HCT116 (cell line): Measurements from ENCODE around the gene PLEKHA5. TPM values are rescaled to one million over a fixed set of nuclear protein-coding genes. Genes with fewer than 3 reads are reported as not detected.
"Not testable (repeated sequence)": the region's sequence is repeated elsewhere in the genome, so short reads cannot be mapped to it uniquely, and the experiment has no call there.

ENCODE experiments used
- ATAC-seq: fragments of 200-7000 bp; cut with Tn5 transposase; 2 replicates; pipeline ENCODE4 v1.9.1; 2020; ENCODE audit warnings: mild to moderate bottlenecking, moderate library complexity
- BruUV-seq: library from RNA; stranded (reverse); fragments of 400-500 nt; replicated peaks from 2 replicates; lab custom pipeline; 2021; lab: Mats Ljungman, UMichigan
- CTCF ChIA-PET: fragments of 300-600 bp; sonication (Branson Sonifier 250); formaldehyde crosslinking; loops from one replicate; lab custom pipeline; 2021; ENCODE audit warnings: antibody characterized with exemption; lab: Charles Lee
- POLR2A ChIA-PET: fragments of 300-600, 350-600 bp; sonication (Branson Sonifier 250); formaldehyde crosslinking; loops from one replicate; lab custom pipeline; 2021; ENCODE audit warnings: antibody characterized with exemption; lab: Charles Lee
- RAD21 ChIA-PET, 2 experiments: fragments of 300-600 bp; sonication (Branson Sonifier 250); formaldehyde crosslinking; loops; one replicate each; lab custom pipeline; 2023; ENCODE audit warnings: low total read pairs in 2 of 2; ENCODE audit not compliant: uncharacterized antibody in 2 of 2, unreplicated experiment in 2 of 2, low non-redundant PET in 1 of 2; lab: Charles Lee
- DNase-seq: peaks from one replicate; pipeline ENCODE4 v3.0.0-alpha.2; 2010; ENCODE audit warnings: low read depth, low spot score
- H2AFZ ChIP-seq: fragments of 200-600 bp; shearing (Covaris generic), sonication (generic); 2 replicates; pipeline ENCODE4 v1.6.1; 2017; ENCODE audit warnings: low read depth, mixed run types, mixed read lengths, antibody characterized with exemption, low read length; ENCODE audit not compliant: poor library complexity, severe bottlenecking
- H3K27ac ChIP-seq: 2 replicates; pipeline ENCODE4 v1.5.1; 2012; ENCODE audit warnings: low read depth, low read length
- H3K27me3 ChIP-seq: fragments of 200-600 bp; sonication (generic); 2 replicates; pipeline ENCODE4 v1.6.1; 2016; ENCODE audit warnings: mixed run types, low read length, mixed read lengths; ENCODE audit not compliant: insufficient read depth
- H3K36me3 ChIP-seq, 2 experiments: fragments of 200-500 bp in 1 of 2; fragments of 200-600 bp in 1 of 2; sonication (Bioruptor generic) in 1 of 2; sonication (generic) in 1 of 2; 2 replicates each; pipeline versions ENCODE4 v1.5.1 to v1.6.1; 2014 to 2016; ENCODE audit warnings: low read length in 2 of 2, inconsistent platforms in 1 of 2, mixed read lengths in 1 of 2, mixed run types in 1 of 2; ENCODE audit not compliant: insufficient read depth in 2 of 2, control insufficient read depth in 1 of 2
- H3K4me1 ChIP-seq, 2 experiments: fragments of 200-600 bp in 1 of 2; sonication (generic) in 1 of 2; 2 replicates each; pipeline versions ENCODE4 v1.5.1 to v1.6.1; 2012 to 2017; ENCODE audit warnings: low read length in 2 of 2, inconsistent platforms in 1 of 2, mild to moderate bottlenecking in 1 of 2, mixed read lengths in 1 of 2, mixed run types in 1 of 2, moderate library complexity in 1 of 2; ENCODE audit not compliant: insufficient read depth in 2 of 2, control insufficient read depth in 1 of 2
- H3K4me2 ChIP-seq: fragments of 200-600 bp; sonication (generic); 2 replicates; pipeline ENCODE4 v1.6.1; 2017; ENCODE audit warnings: mixed run types, low read length, mixed read lengths
- H3K4me3 ChIP-seq, 2 experiments: fragments of 200-600 bp in 1 of 2; sonication (generic) in 1 of 2; replicated peaks in 1 of 2; 2 replicates each; pipeline ENCODE4 v1.5.1; 2011 to 2016; ENCODE audit warnings: low read length in 2 of 2, control low read depth in 1 of 2, low read depth in 1 of 2, mild to moderate bottlenecking in 1 of 2, mixed read lengths in 1 of 2, mixed run types in 1 of 2
- H3K79me2 ChIP-seq: fragments of 200-600 bp; sonication (generic); 2 replicates; pipeline ENCODE4 v1.6.1; 2017; ENCODE audit warnings: mild to moderate bottlenecking, mixed run types, low read length, moderate library complexity, mixed read lengths; ENCODE audit not compliant: insufficient read depth
- H3K9ac ChIP-seq: fragments of 200-600 bp; sonication (generic); 2 replicates; pipeline ENCODE4 v1.6.1; 2016; ENCODE audit warnings: low read length, mixed read lengths
- H3K9me2 ChIP-seq: fragments of 200-600 bp; sonication (generic), shearing (Covaris generic); 2 replicates; pipeline ENCODE4 v1.6.1; 2017; ENCODE audit warnings: mixed run types, mild to moderate bottlenecking, moderate library complexity; ENCODE audit not compliant: insufficient read depth
- H3K9me3 ChIP-seq, 2 experiments: fragments of 200-500 bp in 1 of 2; fragments of 200-600 bp in 1 of 2; sonication (Bioruptor generic) in 1 of 2; sonication (generic) in 1 of 2; 2 replicates each; pipeline ENCODE4 v1.6.1; 2014 to 2017; ENCODE audit warnings: low read length in 2 of 2, mixed read lengths in 2 of 2, inconsistent platforms in 1 of 2, low read depth in 1 of 2, mild to moderate bottlenecking in 1 of 2, mixed run types in 1 of 2, moderate library complexity in 1 of 2; ENCODE audit not compliant: control insufficient read depth in 1 of 2, insufficient read depth in 1 of 2
- H4K20me1 ChIP-seq: fragments of 200-600 bp; sonication (generic), shearing (Covaris generic); 2 replicates; pipeline ENCODE4 v1.6.1; 2017; ENCODE audit warnings: mixed run types, mild to moderate bottlenecking, moderate library complexity; ENCODE audit not compliant: insufficient read depth
- CEBPB ChIP-seq: IDR thresholded peaks from 2 replicates; pipeline ENCODE4 v1.6.1; 2012; ENCODE audit warnings: low read depth
- EGR1 ChIP-seq: IDR thresholded peaks from 2 replicates; pipeline ENCODE4 v1.6.1; 2012; ENCODE audit warnings: low read depth
- POLR2AphosphoS5 ChIP-seq: IDR thresholded peaks from 2 replicates; pipeline ENCODE4 v1.6.1; 2011; ENCODE audit warnings: mild to moderate bottlenecking, low read depth, low read length, moderate library complexity
- RAD21 ChIP-seq: IDR thresholded peaks from 2 replicates; pipeline ENCODE4 v1.6.1; 2012; ENCODE audit warnings: low read depth, mild to moderate bottlenecking
- SIN3A ChIP-seq: IDR thresholded peaks from 2 replicates; pipeline ENCODE4 v1.6.1; 2012; ENCODE audit warnings: low read depth
- TCF7L2 ChIP-seq: IDR thresholded peaks from 2 replicates; pipeline ENCODE4 v1.7.0; 2011; ENCODE audit warnings: borderline replicate concordance, inconsistent platforms; ENCODE audit not compliant: insufficient read depth, insufficient read length; ENCODE audit errors: extremely low read depth
- ZFX ChIP-seq: fragments of 450-650 bp; IDR thresholded peaks from 2 replicates; pipeline ENCODE4 v1.6.1; 2017
- intact Hi-C: fragments of 100-400 bp; cut with micrococcal nuclease; formaldehyde crosslinking; loops from 2 replicates; pipeline ENCODE4 v1.10.0; 2022
- total RNA-seq: library from RNA; stranded (reverse); gene quantifications from one replicate; pipeline ENCODE4 v1.2.1, GENCODE V29; 2021; ENCODE audit not compliant: unreplicated experiment
- TF ChIP-seq, protein P1 (sequence below), 3 experiments: fragments of 200-600 bp in 1 of 3; sonication (generic) in 1 of 3; IDR thresholded peaks in 2 of 3; conservative IDR thresholded peaks in 1 of 3; 2 replicates each; pipeline ENCODE4 v1.5.1; 2012 to 2017; ENCODE audit warnings: low read depth in 2 of 3, low read length in 2 of 3, antibody characterized with exemption in 1 of 3, borderline replicate concordance in 1 of 3, control low read depth in 1 of 3, mild to moderate bottlenecking in 1 of 3, mixed read lengths in 1 of 3, mixed run types in 1 of 3, moderate library complexity in 1 of 3; ENCODE audit not compliant: insufficient read depth in 1 of 3

The PLEKHA5 gene
- total RNA-seq, 1 experiment from 2014 or later = 18.9 TPM

DNA sequence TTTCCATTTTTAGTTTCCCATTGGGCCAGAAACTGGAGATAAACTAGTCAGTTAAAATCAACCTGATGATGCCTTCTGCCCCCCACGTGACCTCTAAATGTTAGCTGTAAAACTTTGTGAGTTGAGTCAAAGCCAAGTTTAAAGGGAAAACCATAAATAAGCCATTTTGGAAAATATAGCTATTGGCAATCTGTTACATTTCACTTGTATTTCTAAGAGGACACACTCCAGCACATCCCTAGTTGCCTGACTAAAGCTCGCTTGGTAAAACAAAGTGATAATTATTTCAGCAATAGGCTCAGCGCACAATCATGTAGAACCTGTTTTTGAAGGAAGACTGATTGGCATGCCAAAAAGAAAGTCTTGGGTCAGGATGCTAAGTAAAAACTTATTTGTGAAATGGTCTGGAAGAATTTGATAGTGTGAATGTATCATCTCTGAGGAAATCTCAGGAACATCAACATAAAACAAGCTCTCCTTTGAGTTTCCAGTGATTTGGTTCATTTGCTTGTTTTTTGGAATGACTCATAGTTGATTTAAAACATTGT is 260.6 kb downstream of the PLEKHA5 start:
- no peak for DNase-seq
- Histone ChIP-seq H3K27me3 (no peaks in the 10 kb centered on the region), H3K9me2 (no peaks in the 10 kb centered on the region), H4K20me1 (no peaks in the 10 kb centered on the region), H3K27ac (no peak overlapping the region), H3K9me3 (no peaks in the 10 kb centered on the region), H2AFZ (no peak overlapping the region), H3K4me1 (peaks cover 9 to 13% of the 10 kb centered on the region in 2 experiments; a peak in 3 of 4 replicates), H3K4me3 (no peak overlapping the region), H3K4me2 (no peak overlapping the region), H3K36me3 (no peaks in the 10 kb centered on the region), H3K79me2 (no peaks in the 10 kb centered on the region), H3K9ac (no peak overlapping the region)
- ATAC-seq = no peak
- ChIA-PET RAD21 (no interaction called here), POLR2A (no interaction called here), CTCF (interaction anchor here (0.7 kb wide), 1 partner anchor 1089 kb away, joined by 3 read pairs; no protein-coding TSS in a partner anchor)
- BruUV-seq = no TSS peak
- TF ChIP-seq EGR1 (no peak), CEBPB (no peak), ZFX (no peak), RAD21 (no peak), TCF7L2 (no peak), SIN3A (no peak), POLR2AphosphoS5 (no peak)
- TF ChIP-seq, protein P1, sequence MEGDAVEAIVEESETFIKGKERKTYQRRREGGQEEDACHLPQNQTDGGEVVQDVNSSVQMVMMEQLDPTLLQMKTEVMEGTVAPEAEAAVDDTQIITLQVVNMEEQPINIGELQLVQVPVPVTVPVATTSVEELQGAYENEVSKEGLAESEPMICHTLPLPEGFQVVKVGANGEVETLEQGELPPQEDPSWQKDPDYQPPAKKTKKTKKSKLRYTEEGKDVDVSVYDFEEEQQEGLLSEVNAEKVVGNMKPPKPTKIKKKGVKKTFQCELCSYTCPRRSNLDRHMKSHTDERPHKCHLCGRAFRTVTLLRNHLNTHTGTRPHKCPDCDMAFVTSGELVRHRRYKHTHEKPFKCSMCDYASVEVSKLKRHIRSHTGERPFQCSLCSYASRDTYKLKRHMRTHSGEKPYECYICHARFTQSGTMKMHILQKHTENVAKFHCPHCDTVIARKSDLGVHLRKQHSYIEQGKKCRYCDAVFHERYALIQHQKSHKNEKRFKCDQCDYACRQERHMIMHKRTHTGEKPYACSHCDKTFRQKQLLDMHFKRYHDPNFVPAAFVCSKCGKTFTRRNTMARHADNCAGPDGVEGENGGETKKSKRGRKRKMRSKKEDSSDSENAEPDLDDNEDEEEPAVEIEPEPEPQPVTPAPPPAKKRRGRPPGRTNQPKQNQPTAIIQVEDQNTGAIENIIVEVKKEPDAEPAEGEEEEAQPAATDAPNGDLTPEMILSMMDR (IDR thresholded peaks at IDR 0.05 in 2 of 3, conservative IDR thresholded peaks at IDR 0.05 in 1 of 3; ENCODE audit: borderline replicate concordance in 1 of 3, insufficient read depth in 1 of 3, low read depth in 2 of 3, low read length in 2 of 3) = no peak
- intact Hi-C loops = no loop called here

DNA sequence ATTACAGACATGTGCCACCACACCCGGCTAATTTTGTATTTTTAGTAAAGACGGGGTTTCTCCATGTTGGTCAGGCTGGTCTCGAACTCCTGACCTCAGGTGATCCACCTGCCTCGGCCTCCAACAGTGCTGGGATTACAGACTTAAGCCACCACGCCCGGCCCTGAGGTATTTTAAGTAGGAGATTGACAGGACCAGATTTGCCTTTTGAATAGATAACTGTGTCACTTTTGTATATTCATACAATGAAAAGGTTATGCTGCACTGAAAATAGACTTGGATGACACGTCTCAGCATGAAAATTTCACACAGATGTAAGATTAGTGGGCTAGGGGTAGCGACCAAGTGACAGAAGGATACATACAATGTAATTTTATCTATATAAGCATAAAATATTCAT is 263.1 kb downstream of the PLEKHA5 start:
- POLR2A ChIA-PET, H3K9me3 ChIP-seq, H3K27ac ChIP-seq, H3K4me3 ChIP-seq, H4K20me1 ChIP-seq, H3K79me2 ChIP-seq, H3K4me2 ChIP-seq, CTCF ChIA-PET, RAD21 ChIA-PET, H3K9me2 ChIP-seq, H3K36me3 ChIP-seq, intact Hi-C loops, DNase-seq, H3K9ac ChIP-seq, H2AFZ ChIP-seq, BruUV-seq, H3K27me3 ChIP-seq, ATAC-seq, H3K4me1 ChIP-seq: not testable (repeated sequence)
